ENCODE results near the gene VWF. TPM values are rescaled to one million over a fixed set of nuclear protein-coding genes. Genes with fewer than 3 reads are reported as not detected.

The VWF gene
- total RNA-seq, 1 donor from 2014 or later: 0.06 TPM

- no peak for DNase-seq (ENCODE audit: low read depth)
- no peak overlapping the region for H3K4me3 ChIP-seq (ENCODE audit: low read depth, low read length)
- no peak for TF ChIP-seq CTCF (conservative IDR thresholded peaks at IDR 0.05; ENCODE audit: low read depth, low read length)
These were observed 64.5 kb downstream of the VWF start for GRCh38 chr12:6059860-6060565.

- no peak for DNase-seq (ENCODE audit: low read depth)
- no peak overlapping the region for H3K4me3 ChIP-seq (ENCODE audit: low read depth, low read length)
- no peak for TF ChIP-seq CTCF (conservative IDR thresholded peaks at IDR 0.05; ENCODE audit: low read depth, low read length)
These were observed 65.2 kb downstream of the VWF start for GRCh38 chr12:6059221-6059620.

DNA sequence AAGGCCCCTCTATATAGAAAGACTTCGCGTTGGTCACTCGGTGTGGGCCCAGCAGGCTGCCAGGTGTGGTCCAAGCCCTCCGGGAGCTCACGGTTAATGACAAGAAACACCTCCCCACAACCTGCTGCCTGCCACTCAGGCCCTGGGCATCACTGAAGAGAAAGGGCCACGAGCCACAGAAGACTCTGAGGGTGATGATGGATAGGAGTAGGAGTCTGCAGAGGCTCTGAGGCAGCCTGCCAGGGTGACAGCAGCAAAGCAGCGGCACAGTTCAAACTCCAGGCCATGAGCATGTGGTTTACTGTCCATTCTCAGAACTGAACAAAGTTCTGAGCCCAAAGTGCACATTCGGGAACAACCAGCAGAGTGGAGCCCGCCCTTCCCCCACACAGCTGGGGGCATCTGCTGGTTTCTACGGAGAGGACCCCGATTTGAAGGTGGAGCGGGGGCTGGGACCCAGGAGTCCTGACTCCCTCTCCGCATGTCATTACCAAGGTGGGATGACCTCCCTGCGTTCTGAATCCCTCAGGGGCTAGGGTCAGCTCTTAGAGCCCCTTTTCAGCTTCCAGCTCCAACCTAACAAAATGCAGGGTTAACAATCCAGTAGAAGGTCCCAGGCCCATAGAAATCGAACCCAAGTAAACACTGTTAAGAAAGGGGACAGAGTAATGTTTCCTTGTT, 65.8 kb downstream of the VWF start:
- H3K4me3 ChIP-seq (ENCODE audit: low read depth, low read length): no peak overlapping the region
- no peak for DNase-seq (ENCODE audit: low read depth)
- TF ChIP-seq CTCF (conservative IDR thresholded peaks at IDR 0.05; ENCODE audit: low read depth, low read length): no peak

DNA sequence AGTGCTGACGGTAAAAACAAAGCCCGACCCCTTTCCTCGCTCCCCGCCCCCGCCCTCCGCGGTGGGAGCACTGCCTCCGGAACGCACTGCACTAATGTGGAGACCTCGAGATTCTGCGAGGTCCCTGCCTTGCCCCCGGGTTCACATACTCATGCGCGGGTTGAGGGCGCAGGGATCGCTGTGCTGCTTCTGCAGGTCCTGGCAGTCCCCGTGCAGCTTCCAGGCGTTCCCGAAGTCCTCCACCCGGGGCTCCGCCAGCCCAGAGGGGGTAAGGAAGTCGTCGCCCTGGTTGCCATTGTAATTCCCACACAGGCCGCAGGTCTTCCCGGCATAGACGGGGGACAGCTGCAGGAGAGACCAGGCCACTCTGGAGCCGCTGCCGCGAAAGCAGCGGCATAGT, 66.8 kb downstream of the VWF start:
- no peak for TF ChIP-seq CTCF (conservative IDR thresholded peaks at IDR 0.05; ENCODE audit: low read depth, low read length)
- no peak for DNase-seq (ENCODE audit: low read depth)
- no peak overlapping the region for H3K4me3 ChIP-seq (ENCODE audit: low read depth, low read length)

DNA sequence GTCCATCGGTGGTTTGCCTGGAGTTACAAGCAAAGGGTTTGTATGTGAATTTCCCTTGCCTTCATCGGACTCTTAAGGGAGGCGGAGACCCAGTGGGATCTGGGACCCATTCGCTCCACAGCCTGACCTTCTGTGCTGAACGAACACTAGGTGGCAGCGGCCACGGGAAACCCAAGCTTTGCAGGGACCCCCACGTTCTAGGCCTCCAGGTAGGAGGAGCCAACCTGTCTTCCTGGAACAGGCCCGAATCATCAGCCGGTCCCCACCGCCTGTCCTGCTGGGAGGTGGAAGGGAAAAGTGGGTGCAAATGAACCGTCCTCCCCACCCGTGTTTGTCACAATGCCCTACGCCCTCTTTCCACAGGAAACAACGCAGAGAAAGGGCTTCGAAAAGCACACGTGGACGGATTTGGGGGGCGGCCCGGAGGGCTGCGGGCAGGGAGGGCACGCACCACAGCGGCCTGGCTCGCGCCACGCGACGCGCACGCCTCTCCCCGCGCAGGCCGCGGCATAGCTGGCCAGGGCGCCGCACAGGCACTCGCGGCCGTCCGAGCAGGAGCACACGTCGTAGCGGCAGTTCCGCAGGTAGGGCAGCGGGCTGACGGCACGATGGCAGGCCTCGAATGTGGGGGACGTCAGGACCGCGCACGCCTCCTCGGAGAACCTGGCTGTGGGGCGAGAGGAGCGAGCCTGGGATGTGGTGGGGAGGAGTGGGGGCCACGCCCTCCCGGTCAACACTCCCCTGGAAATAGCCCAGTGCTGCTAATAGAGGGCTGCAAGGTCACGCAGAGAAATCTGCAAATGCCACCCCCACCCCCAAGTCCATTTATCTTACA, 67.8 kb downstream of the VWF start:
- no peak overlapping the region for H3K4me3 ChIP-seq (ENCODE audit: low read depth, low read length)
- TF ChIP-seq CTCF (conservative IDR thresholded peaks at IDR 0.05; ENCODE audit: low read depth, low read length): peak; percentile 48
- DNase-seq (ENCODE audit: low read depth): no peak

DNA sequence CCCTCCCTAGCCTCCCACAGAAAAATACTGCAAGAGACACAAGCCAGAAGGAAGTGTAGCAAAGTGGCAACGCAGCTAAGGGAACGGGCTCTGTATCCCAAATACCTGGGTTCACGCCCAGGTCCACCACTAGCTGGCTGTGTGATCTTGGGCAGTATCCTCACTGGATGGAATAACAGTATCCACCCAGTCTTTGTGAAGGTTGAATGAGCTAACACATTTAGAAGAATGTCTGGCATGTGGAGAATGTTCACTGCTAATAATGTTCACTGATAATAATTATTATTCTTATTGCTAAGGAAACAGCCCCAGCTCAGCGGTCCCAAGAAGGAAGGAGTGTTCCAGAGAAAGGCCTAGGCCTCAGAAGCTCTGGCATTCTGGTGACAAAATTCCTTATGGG, 70.9 kb downstream of the VWF start:
- TF ChIP-seq CTCF (conservative IDR thresholded peaks at IDR 0.05; ENCODE audit: low read depth, low read length): peak; percentile 18
- peak; percentile 39 for DNase-seq (ENCODE audit: low read depth)
- no peak overlapping the region for H3K4me3 ChIP-seq (ENCODE audit: low read depth, low read length)

All from epithelial cell of proximal tubule (primary cell).